HEK293T (cell line): ENCODE results near the gene TUBB4B.

Source experiments
- CTCF ChIA-PET: fragments of 350-600 bp; formaldehyde crosslinking; extraction: SDS; loops from one replicate; lab custom pipeline; 2021; ENCODE audit warnings: antibody characterized with exemption, inconsistent platforms; lab: Yijun Ruan, JAX
- POLR2A ChIA-PET: fragments of 350-600 bp; formaldehyde crosslinking; extraction: SDS; loops from one replicate; lab custom pipeline; 2020; ENCODE audit warnings: antibody characterized with exemption, inconsistent platforms; lab: Yijun Ruan, JAX
- DNase-seq: peaks from one replicate; pipeline ENCODE4 v3.0.0; 2012; ENCODE audit warnings: mixed read lengths; ENCODE audit errors: extremely low spot score
- ARNT ChIP-seq: fragments of 450-650 bp; IDR thresholded peaks from 2 replicates; pipeline ENCODE4 v1.6.1; 2017; ENCODE audit warnings: mild to moderate bottlenecking
- BHLHE40 ChIP-seq: fragments of 450-650 bp; IDR thresholded peaks from 2 replicates; pipeline ENCODE4 v1.6.1; 2016; ENCODE audit warnings: mild to moderate bottlenecking, moderate library complexity, borderline replicate concordance
- CTBP1 ChIP-seq: fragments of 450-650 bp; IDR thresholded peaks from 2 replicates; pipeline ENCODE4 v1.6.1; 2016; ENCODE audit warnings: borderline replicate concordance
- ELF4 ChIP-seq: fragments of 450-650 bp; IDR thresholded peaks from 2 replicates; pipeline ENCODE4 v1.6.1; 2017; ENCODE audit warnings: antibody characterized with exemption
- FOXA1 ChIP-seq: fragments of 450-650 bp; IDR thresholded peaks from 2 replicates; pipeline ENCODE4 v1.6.1; 2016; ENCODE audit warnings: mild to moderate bottlenecking
- FOXK2 ChIP-seq: fragments of 450-650 bp; IDR thresholded peaks from 2 replicates; pipeline ENCODE4 v1.6.1; 2016; ENCODE audit warnings: mild to moderate bottlenecking
- FOXM1 ChIP-seq: fragments of 450-650 bp; IDR thresholded peaks from 2 replicates; pipeline ENCODE4 v1.6.1; 2017; ENCODE audit warnings: mild to moderate bottlenecking, borderline replicate concordance
- HDGF ChIP-seq: fragments of 450-650 bp; IDR thresholded peaks from 2 replicates; pipeline ENCODE4 v1.6.1; 2017; ENCODE audit warnings: antibody characterized with exemption, borderline replicate concordance
- L3MBTL2 ChIP-seq: fragments of 450-650 bp; conservative IDR thresholded peaks from 2 replicates; pipeline ENCODE4 v1.6.1; 2016; ENCODE audit warnings: mild to moderate bottlenecking
- LEF1 ChIP-seq: fragments of 450-650 bp; IDR thresholded peaks from 2 replicates; pipeline ENCODE4 v1.6.1; 2017; ENCODE audit warnings: mild to moderate bottlenecking, borderline replicate concordance
- NFRKB ChIP-seq: fragments of 450-650 bp; IDR thresholded peaks from 2 replicates; pipeline ENCODE4 v1.6.1; 2016; ENCODE audit warnings: mild to moderate bottlenecking, moderate library complexity
- PKNOX1 ChIP-seq: fragments of 450-650 bp; IDR thresholded peaks from 2 replicates; pipeline ENCODE4 v1.6.1; 2016
- SP1 ChIP-seq: fragments of 450-650 bp; IDR thresholded peaks from 2 replicates; pipeline ENCODE4 v1.6.1; 2017
- SUZ12 ChIP-seq: fragments of 450-650 bp; IDR thresholded peaks from 2 replicates; pipeline ENCODE4 v1.6.1; 2016; ENCODE audit warnings: mild to moderate bottlenecking
- TARDBP ChIP-seq: fragments of 450-650 bp; IDR thresholded peaks from 2 replicates; pipeline ENCODE4 v1.6.1; 2016
- ZNF384 ChIP-seq: fragments of 450-650 bp; IDR thresholded peaks from 2 replicates; pipeline ENCODE4 v1.6.1; 2016

Gene TUBB4B

GRCh38 chr9:137278721-137279711 is 37.9 kb downstream of the TUBB4B start:
- TF ChIP-seq FOXM1 = no peak
- CTCF ChIA-PET = no interaction called here
- POLR2A ChIA-PET = no interaction called here
- DNase-seq = no peak

- CTCF ChIA-PET = no interaction called here
- POLR2A ChIA-PET = interaction anchor here (1.0 kb wide), 1 partner anchor 22 kb away, joined by 4 read pairs; the partner anchor contains the start of gene NRARP
- TF ChIP-seq NFRKB = no peak
- no peak for TF ChIP-seq LEF1
- DNase-seq = no peak
These were observed 38.8 kb downstream of the TUBB4B start for GRCh38 chr9:137279741-137280473.

GRCh38 chr9:137280474-137281344 is 39.6 kb downstream of the TUBB4B start:
- ChIA-PET CTCF (no interaction called here), POLR2A (interaction anchor here (1.0 kb wide), 1 partner anchor 21 kb away, joined by 4 read pairs; the partner anchor contains the start of gene NRARP)
- DNase-seq = no peak
- no peak for TF ChIP-seq BHLHE40
- TF ChIP-seq ELF4 = no peak
- TF ChIP-seq FOXM1 = no peak
- TF ChIP-seq LEF1 = no peak
- no peak for TF ChIP-seq ARNT
- TF ChIP-seq SP1 = no peak
- TF ChIP-seq ZNF384 = no peak
- no peak for TF ChIP-seq NFRKB
- no peak for TF ChIP-seq FOXA1
- TF ChIP-seq CTBP1 = no peak
- no peak for TF ChIP-seq HDGF
- no peak for TF ChIP-seq L3MBTL2
- TF ChIP-seq PKNOX1 = no peak
- no peak for TF ChIP-seq TARDBP
- TF ChIP-seq FOXK2 = no peak
- no peak for TF ChIP-seq SUZ12

GRCh38 chr9:137281345-137282116 is 40.4 kb downstream of the TUBB4B start:
- no peak for TF ChIP-seq TARDBP
- 0 out of 2 replicates have a peak, but pooled peaks have one; percentile 9 for TF ChIP-seq PKNOX1
- ChIA-PET POLR2A (no interaction called here), CTCF (no interaction called here)
- no peak for DNase-seq

- ChIA-PET POLR2A (interaction anchor here (1.4 kb wide), 1 partner anchor 172 kb away, joined by 3 read pairs; the partner anchor contains the start of gene NSMF), CTCF (interaction anchor here (0.6 to 1.8 kb wide), 10 partner anchors 10 to 580 kb away, joined by 3 to 8 read pairs (median 5); partner anchors contain the start of gene NRARP)
- TF ChIP-seq SP1 = no peak
- TF ChIP-seq L3MBTL2 = peak; percentile 96
- no peak for TF ChIP-seq BHLHE40
- no peak for TF ChIP-seq ZNF384
- no peak for TF ChIP-seq SUZ12
- peak; percentile 86 for DNase-seq
These were observed 45.9 kb downstream of the TUBB4B start for GRCh38 chr9:137286975-137287383.

GRCh38 chr9:137293094-137293481 is 52.0 kb downstream of the TUBB4B start:
- ChIA-PET POLR2A (interaction anchor here (0.9 to 1.2 kb wide), 2 partner anchors 9 to 130 kb away, joined by 3 read pairs; partner anchors contain the start of genes NOXA1 and NRARP), CTCF (no interaction called here)
- DNase-seq = no peak
- TF ChIP-seq PKNOX1 (no peak), ZNF384 (no peak), SUZ12 (no peak), LEF1 (no peak), ARNT (no peak), ELF4 (no peak), SP1 (no peak), HDGF (no peak), FOXM1 (no peak), TARDBP (no peak), BHLHE40 (no peak), L3MBTL2 (no peak), NFRKB (no peak), CTBP1 (no peak), FOXA1 (no peak), FOXK2 (no peak)
